SU-DHL-6 (cell line): ENCODE measurements around the gene EFCAB3.
"Not testable (repeated sequence)": the region's sequence is repeated elsewhere in the genome, so short reads cannot be mapped to it uniquely, and the experiment has no call there.

Experiments
- CTCF ChIP-seq: fragments of 200-600 bp; sonication (generic); IDR thresholded peaks from one replicate; pipeline ENCODE4 v1.5.1; 2017; ENCODE audit warnings: antibody characterized with exemption, mild to moderate bottlenecking, low read length, moderate library complexity; ENCODE audit not compliant: insufficient read depth, poor library complexity, severe bottlenecking
- EZH2phosphoT487 ChIP-seq: fragments of 200-600 bp; sonication (generic), shearing (Covaris generic); conservative IDR thresholded peaks from 2 replicates; pipeline ENCODE4 v1.6.1; 2018; ENCODE audit warnings: mild to moderate bottlenecking, antibody characterized with exemption, low read length, moderate library complexity, mixed read lengths

GRCh38 chr17:62452195-62452594, 71.8 kb downstream of the EFCAB3 start:
- not testable (repeated sequence) for TF ChIP-seq CTCF, EZH2phosphoT487
